Measurements from ENCODE around the gene TIAL1. TPM values are rescaled to one million over a fixed set of nuclear protein-coding genes. Genes with fewer than 3 reads are reported as not detected.

The TIAL1 gene
- total and polyA plus RNA-seq, 2 of the 4 experiments (the other 2 are of a cell fraction), result 28.0 to 83.5 TPM

Other genes with a start within 250 kb of the TIAL1 start
- 35.3 and 55.5 TPM in 2 replicates for gene RGS10, start 54.2 kb downstream of the TIAL1 start, total RNA-seq (2012; rRNA removed)
- gene RGS10, start 54.2 kb downstream of the TIAL1 start, polyA plus RNA-seq (2012; rRNA removed), result 77.0 and 89.7 TPM in 2 replicates
- gene BAG3, start 54.4 kb upstream of the TIAL1 start, total RNA-seq (2012; rRNA removed), result 5.4 and 5.8 TPM in 2 replicates
- gene BAG3, start 54.4 kb upstream of the TIAL1 start, polyA plus RNA-seq (2012; rRNA removed), result 38.4 and 42.5 TPM in 2 replicates
- gene INPP5F, start 129.1 kb upstream of the TIAL1 start, total RNA-seq (2012; rRNA removed), result 29.6 and 35.3 TPM in 2 replicates
- 16.3 and 19.0 TPM in 2 replicates for gene INPP5F, start 129.1 kb upstream of the TIAL1 start, polyA plus RNA-seq (2012; rRNA removed)

All from IMR-90 (cell line).